Measurements from ENCODE around the gene CNTN2. TPM values are rescaled to one million over a fixed set of nuclear protein-coding genes. Genes with fewer than 3 reads are reported as not detected.

Gene CNTN2
- total RNA-seq, 1 donor from 2014 or later = not detected

DNA sequence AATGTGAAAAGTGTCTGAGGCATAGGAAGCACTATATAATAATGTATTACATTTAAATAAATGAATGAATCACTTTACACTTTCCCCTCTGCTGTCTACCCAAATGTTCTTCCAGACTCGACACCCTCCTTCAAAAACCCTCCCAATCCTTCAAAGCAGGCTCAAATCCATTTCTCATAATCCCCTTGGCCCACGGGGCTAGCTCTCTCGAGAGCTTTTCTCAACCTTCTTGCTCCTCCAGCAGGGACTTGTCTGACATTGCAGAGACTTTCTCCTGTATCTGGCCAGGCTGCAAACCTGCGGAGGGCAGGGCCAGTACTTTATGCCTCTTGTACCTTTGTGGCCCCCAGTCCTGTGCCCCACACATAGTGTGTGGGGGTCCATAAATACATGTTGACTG lies 14.1 kb upstream of the CNTN2 start:
- H3K27ac Mint-ChIP-seq = no peak overlapping the region
- H3K9me3 Mint-ChIP-seq = no peaks in the 10 kb centered on the region
- H3K4me3 Mint-ChIP-seq = no peak overlapping the region
- DNase-seq (no peak), ATAC-seq (ENCODE audit: low read depth) (no peak)
- no peaks in the 10 kb centered on the region for H3K36me3 Mint-ChIP-seq (ENCODE audit: low read depth)
- H3K4me1 Mint-ChIP-seq = no peaks in the 10 kb centered on the region
- H3K27me3 Mint-ChIP-seq = peaks cover 9% of the 10 kb centered on the region
- TF ChIP-seq, protein P1, sequence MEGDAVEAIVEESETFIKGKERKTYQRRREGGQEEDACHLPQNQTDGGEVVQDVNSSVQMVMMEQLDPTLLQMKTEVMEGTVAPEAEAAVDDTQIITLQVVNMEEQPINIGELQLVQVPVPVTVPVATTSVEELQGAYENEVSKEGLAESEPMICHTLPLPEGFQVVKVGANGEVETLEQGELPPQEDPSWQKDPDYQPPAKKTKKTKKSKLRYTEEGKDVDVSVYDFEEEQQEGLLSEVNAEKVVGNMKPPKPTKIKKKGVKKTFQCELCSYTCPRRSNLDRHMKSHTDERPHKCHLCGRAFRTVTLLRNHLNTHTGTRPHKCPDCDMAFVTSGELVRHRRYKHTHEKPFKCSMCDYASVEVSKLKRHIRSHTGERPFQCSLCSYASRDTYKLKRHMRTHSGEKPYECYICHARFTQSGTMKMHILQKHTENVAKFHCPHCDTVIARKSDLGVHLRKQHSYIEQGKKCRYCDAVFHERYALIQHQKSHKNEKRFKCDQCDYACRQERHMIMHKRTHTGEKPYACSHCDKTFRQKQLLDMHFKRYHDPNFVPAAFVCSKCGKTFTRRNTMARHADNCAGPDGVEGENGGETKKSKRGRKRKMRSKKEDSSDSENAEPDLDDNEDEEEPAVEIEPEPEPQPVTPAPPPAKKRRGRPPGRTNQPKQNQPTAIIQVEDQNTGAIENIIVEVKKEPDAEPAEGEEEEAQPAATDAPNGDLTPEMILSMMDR (IDR thresholded peaks at IDR 0.05) = no peak
- ChIA-PET CTCF (interaction anchor here (1.0 kb wide), 1 partner anchor 33 kb away, joined by 3 read pairs; no protein-coding TSS in a partner anchor), POLR2A (no interaction called here)
- intact Hi-C loops (cut with micrococcal nuclease) = no loop called here

DNA sequence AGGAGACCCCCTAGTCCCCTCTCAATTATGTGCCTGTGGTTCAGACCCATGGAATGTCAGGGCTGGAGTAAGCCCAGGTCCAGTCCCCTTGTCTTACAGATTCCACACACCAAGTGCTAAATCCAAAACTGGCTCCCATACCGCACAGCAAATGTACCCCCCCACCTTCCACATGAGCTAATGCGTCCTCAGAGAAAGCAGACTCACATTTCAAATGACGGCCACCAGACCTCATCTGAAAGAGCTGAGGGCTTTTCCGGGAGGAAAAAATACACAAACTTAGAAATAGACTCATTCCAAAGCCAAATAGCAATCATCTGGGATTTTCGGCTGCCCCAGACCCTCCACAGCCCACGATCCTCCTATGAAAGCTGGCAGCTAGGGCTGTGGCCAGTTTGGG lies 12.8 kb upstream of the CNTN2 start:
- Mint-ChIP-seq H3K4me3 (no peak overlapping the region), H3K36me3 (ENCODE audit: low read depth) (no peaks in the 10 kb centered on the region), H3K9me3 (peaks cover under 1% of the 10 kb centered on the region), H3K4me1 (no peaks in the 10 kb centered on the region), H3K27ac (no peak overlapping the region), H3K27me3 (peaks cover 9% of the 10 kb centered on the region)
- TF ChIP-seq, protein P1 (IDR thresholded peaks at IDR 0.05) = no peak
- CTCF ChIA-PET = no interaction called here
- intact Hi-C loops (cut with micrococcal nuclease) = no loop called here
- DNase-seq = no peak
- no peak for ATAC-seq (ENCODE audit: low read depth)
- POLR2A ChIA-PET = no interaction called here

DNA sequence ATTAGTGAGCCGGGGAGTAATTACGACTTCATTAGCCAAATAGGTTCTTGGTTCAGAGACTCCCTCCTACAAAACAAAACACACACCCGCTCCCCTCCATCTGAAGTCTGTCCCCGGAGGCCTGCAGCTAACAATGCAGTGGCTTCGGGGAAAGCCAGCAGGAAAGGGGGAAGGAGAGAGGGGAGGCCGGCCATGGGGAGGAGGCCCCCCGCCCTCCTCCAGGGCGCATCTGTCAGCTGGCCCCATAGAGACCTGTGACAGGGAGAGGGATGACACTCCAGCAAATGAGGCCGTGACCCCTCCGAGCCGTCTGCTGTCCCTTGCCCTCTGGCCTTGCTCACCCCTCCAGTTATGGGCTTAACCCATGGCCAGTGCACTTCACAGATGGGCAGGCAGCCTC lies 12.1 kb upstream of the CNTN2 start:
- POLR2A ChIA-PET = no interaction called here
- ATAC-seq (ENCODE audit: low read depth) (no peak), DNase-seq (no peak)
- TF ChIP-seq, protein P1 (IDR thresholded peaks at IDR 0.05) = no peak
- no peaks in the 10 kb centered on the region for H3K36me3 Mint-ChIP-seq (ENCODE audit: low read depth)
- no peaks in the 10 kb centered on the region for H3K4me1 Mint-ChIP-seq
- peaks cover 9% of the 10 kb centered on the region for H3K27me3 Mint-ChIP-seq
- H3K9me3 Mint-ChIP-seq = peaks cover 6% of the 10 kb centered on the region
- CTCF ChIA-PET = no interaction called here
- intact Hi-C loops (cut with micrococcal nuclease) = no loop called here
- no peak overlapping the region for H3K4me3 Mint-ChIP-seq
- no peak overlapping the region for H3K27ac Mint-ChIP-seq

DNA sequence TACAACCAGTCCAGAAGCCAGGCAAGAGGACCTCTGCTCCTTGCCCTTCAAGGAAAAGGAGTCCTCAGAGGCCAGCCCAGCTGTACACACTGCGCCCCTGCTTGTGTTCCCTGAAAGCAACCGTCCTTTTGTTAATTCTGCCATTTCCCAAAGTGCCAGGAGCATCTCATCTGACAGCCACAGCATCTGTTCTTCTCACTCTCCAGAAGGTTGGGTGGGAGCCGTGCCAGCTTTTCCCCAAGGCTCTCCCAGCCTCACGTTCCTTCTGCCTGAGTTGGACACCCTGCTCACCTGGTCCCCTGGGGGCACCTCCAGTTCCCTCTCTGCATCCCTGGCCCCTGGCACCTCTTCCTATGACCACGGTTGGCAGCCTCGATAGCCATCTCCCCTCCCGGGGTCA lies 10.5 kb upstream of the CNTN2 start:
- TF ChIP-seq, protein P1 (IDR thresholded peaks at IDR 0.05) = no peak
- Mint-ChIP-seq H3K4me1 (no peaks in the 10 kb centered on the region), H3K9me3 (peaks cover 6% of the 10 kb centered on the region), H3K27me3 (peaks cover 14% of the 10 kb centered on the region), H3K27ac (no peak overlapping the region), H3K4me3 (no peak overlapping the region), H3K36me3 (ENCODE audit: low read depth) (no peaks in the 10 kb centered on the region)
- DNase-seq (no peak), ATAC-seq (ENCODE audit: low read depth) (no peak)
- intact Hi-C loops (cut with micrococcal nuclease) = no loop called here
- ChIA-PET CTCF (no interaction called here), POLR2A (no interaction called here)

DNA sequence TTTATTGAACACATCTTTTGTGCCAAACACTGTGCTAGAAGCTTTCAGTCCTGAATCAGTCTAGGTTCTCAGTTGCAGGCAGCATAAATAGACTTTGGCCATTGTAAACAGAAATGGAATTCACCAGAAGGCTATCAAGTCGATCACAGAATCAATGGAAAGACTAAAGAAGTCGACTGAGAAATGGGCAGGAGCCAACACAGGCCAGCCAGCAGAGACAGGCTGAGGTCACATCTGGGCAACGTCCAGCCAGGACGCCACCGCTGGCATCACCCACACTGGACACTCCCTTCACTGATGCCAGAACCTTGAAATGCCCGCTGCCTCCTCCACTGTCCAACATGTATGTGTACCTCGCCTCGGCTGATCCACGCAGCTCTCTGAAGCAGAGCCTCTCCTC lies 5.5 kb upstream of the CNTN2 start:
- TF ChIP-seq, protein P1 (IDR thresholded peaks at IDR 0.05) = no peak

More for the DNA sequence above, 5.5 kb upstream of the CNTN2 start:
- DNase-seq (no peak), ATAC-seq (ENCODE audit: low read depth) (no peak)
- Mint-ChIP-seq H3K27ac (no peak overlapping the region), H3K9me3 (peaks cover 6% of the 10 kb centered on the region), H3K4me1 (no peaks in the 10 kb centered on the region), H3K27me3 (peaks cover 35% of the 10 kb centered on the region), H3K36me3 (ENCODE audit: low read depth) (no peaks in the 10 kb centered on the region), H3K4me3 (no peak overlapping the region)
- CTCF ChIA-PET = no interaction called here
- POLR2A ChIA-PET = no interaction called here
- intact Hi-C loops (cut with micrococcal nuclease) = no loop called here
